ENCODE measurements around the gene HACD4.

Gene HACD4

GRCh38 chr9:21031091-21031807, at the start of gene HACD4:
TSS of gene HACD4 (minus strand) at chr9:21031640. CDS start at chr9:21031590, 50 bp downstream.
- DNase-seq (ENCODE audit: low read depth, low spot score): peak; percentile 63

- DNase-seq (ENCODE audit: low read depth, low spot score): no peak
These were observed 49.4 kb upstream of the HACD4 start for GRCh38 chr9:21080793-21081192.

GRCh38 chr9:21078702-21079101, 47.3 kb upstream of the HACD4 start:
- no peak for DNase-seq (ENCODE audit: low read depth, low spot score)

GRCh38 chr9:21077781-21078180, 46.3 kb upstream of the HACD4 start, which contains the start of gene IFNB1:
TSS of gene IFNB1 (minus strand) at chr9:21077942. CDS start at chr9:21077869, 73 bp downstream.
- no peak for DNase-seq (ENCODE audit: low read depth, low spot score)

GRCh38 chr9:21075484-21075883, 44.0 kb upstream of the HACD4 start:
- DNase-seq (ENCODE audit: low read depth, low spot score): no peak

- DNase-seq (ENCODE audit: low read depth, low spot score): no peak
These were observed 39.5 kb upstream of the HACD4 start for GRCh38 chr9:21070906-21071305.

- DNase-seq (ENCODE audit: low read depth, low spot score): peak; percentile 93
These were observed 38.7 kb upstream of the HACD4 start for GRCh38 chr9:21070171-21070571.

- peak; percentile 15 for DNase-seq (ENCODE audit: low read depth, low spot score)
These were observed 29.6 kb upstream of the HACD4 start for GRCh38 chr9:21060919-21061561.

GRCh38 chr9:21056931-21057330, 25.5 kb upstream of the HACD4 start:
- peak; percentile 46 for DNase-seq (ENCODE audit: low read depth, low spot score)

- DNase-seq (ENCODE audit: low read depth, low spot score): no peak
These were observed 22.4 kb upstream of the HACD4 start for GRCh38 chr9:21053851-21054250.

- no peak for DNase-seq (ENCODE audit: low read depth, low spot score)
These were observed 15.8 kb upstream of the HACD4 start for GRCh38 chr9:21047281-21047691.

- no peak for DNase-seq (ENCODE audit: low read depth, low spot score)
These were observed 12.4 kb upstream of the HACD4 start for GRCh38 chr9:21043841-21044240.

GRCh38 chr9:21042466-21042865, 11.0 kb upstream of the HACD4 start:
- DNase-seq (ENCODE audit: low read depth, low spot score): no peak

- DNase-seq (ENCODE audit: low read depth, low spot score): no peak
These were observed 7.9 kb upstream of the HACD4 start for GRCh38 chr9:21039302-21039701.

- no peak for DNase-seq (ENCODE audit: low read depth, low spot score)
These were observed 5.8 kb upstream of the HACD4 start for GRCh38 chr9:21037278-21037677.

- DNase-seq (ENCODE audit: low read depth, low spot score): no peak
These were observed 356 bp upstream of the HACD4 start for GRCh38 chr9:21031808-21032183.

- DNase-seq (ENCODE audit: low read depth, low spot score): peak; percentile 56
These were observed 928 bp downstream of the HACD4 start for GRCh38 chr9:21030389-21031035.

- DNase-seq (ENCODE audit: low read depth, low spot score): no peak
These were observed 1.8 kb downstream of the HACD4 start for GRCh38 chr9:21029661-21030060.

- DNase-seq (ENCODE audit: low read depth, low spot score): no peak
These were observed 3.0 kb downstream of the HACD4 start for GRCh38 chr9:21028466-21028865.

GRCh38 chr9:21027295-21027694, 4.1 kb downstream of the HACD4 start:
- peak; percentile 17 for DNase-seq (ENCODE audit: low read depth, low spot score)

- no peak for DNase-seq (ENCODE audit: low read depth, low spot score)
These were observed 7.6 kb downstream of the HACD4 start for GRCh38 chr9:21023861-21024260.

GRCh38 chr9:21018177-21018576, 13.3 kb downstream of the HACD4 start:
- no peak for DNase-seq (ENCODE audit: low read depth, low spot score)

Data from astrocyte of the hippocampus (primary cell).